ENCODE measurements around the gene RANBP1. TPM values are rescaled to one million over a fixed set of nuclear protein-coding genes. Genes with fewer than 3 reads are reported as not detected.

Gene RANBP1
- total and polyA plus RNA-seq, 2 of the 8 experiments (the other 6 are each of a cell fraction or from before 2014, with no cell fraction given) = 343 to 484 TPM

GRCh38 chr22:20118300-20119020, 2.6 kb downstream of the RANBP1 start (continued):
- TF ChIP-seq ATF2 (IDR thresholded peaks at IDR 0.05; ENCODE audit: low read length) (no peak), ZNF274 (IDR thresholded peaks at IDR 0.05; ENCODE audit: borderline replicate concordance, extremely low read depth, low read length) (no peak), KDM4A (IDR thresholded peaks at IDR 0.05; ENCODE audit: low read depth, low read length, severe bottlenecking) (no peak), ATF3 (IDR thresholded peaks at IDR 0.05; ENCODE audit: insufficient read depth, low read depth, low read length) (no peak), SIN3A (conservative IDR thresholded peaks at IDR 0.05 in 1 of 2, IDR thresholded peaks at IDR 0.05 in 1 of 2; ENCODE audit: low read depth in 1 of 2, low read length in 2 of 2) (0 out of 4 replicates have a peak, but pooled peaks of 1 of the 2 experiments have one; percentile 3), CHD1 (IDR thresholded peaks at IDR 0.05; ENCODE audit: low read depth, low read length) (peak; percentile 64; the same call in 1 of the 2 replicates), BCL11A (IDR thresholded peaks at IDR 0.05; ENCODE audit: low read depth in 2 of 2, low read length in 2 of 2) (no peak), CEBPB (IDR thresholded peaks at IDR 0.05; ENCODE audit: low read depth, low read length) (no peak), PHF8 (conservative IDR thresholded peaks at IDR 0.05; ENCODE audit: low read depth, low read length) (no peak), SIX5 (IDR thresholded peaks at IDR 0.05; ENCODE audit: low read depth, low read length) (no peak)

Data from H1 (cell line).